Middle frontal gyrus (tissue), 1 donor: ENCODE measurements around the gene ADGRD2.
"Not testable (repeated sequence)": the region's sequence is repeated elsewhere in the genome, so short reads cannot be mapped to it uniquely, and the experiment has no call there.

ENCODE experiments used
- DNase-seq: peaks from one replicate; pipeline ENCODE4 v3.0.0-alpha.2; 2015; ENCODE audit warnings: low spot score; ENCODE audit errors: extremely low spot score

ADGRD2 gene, protein sequence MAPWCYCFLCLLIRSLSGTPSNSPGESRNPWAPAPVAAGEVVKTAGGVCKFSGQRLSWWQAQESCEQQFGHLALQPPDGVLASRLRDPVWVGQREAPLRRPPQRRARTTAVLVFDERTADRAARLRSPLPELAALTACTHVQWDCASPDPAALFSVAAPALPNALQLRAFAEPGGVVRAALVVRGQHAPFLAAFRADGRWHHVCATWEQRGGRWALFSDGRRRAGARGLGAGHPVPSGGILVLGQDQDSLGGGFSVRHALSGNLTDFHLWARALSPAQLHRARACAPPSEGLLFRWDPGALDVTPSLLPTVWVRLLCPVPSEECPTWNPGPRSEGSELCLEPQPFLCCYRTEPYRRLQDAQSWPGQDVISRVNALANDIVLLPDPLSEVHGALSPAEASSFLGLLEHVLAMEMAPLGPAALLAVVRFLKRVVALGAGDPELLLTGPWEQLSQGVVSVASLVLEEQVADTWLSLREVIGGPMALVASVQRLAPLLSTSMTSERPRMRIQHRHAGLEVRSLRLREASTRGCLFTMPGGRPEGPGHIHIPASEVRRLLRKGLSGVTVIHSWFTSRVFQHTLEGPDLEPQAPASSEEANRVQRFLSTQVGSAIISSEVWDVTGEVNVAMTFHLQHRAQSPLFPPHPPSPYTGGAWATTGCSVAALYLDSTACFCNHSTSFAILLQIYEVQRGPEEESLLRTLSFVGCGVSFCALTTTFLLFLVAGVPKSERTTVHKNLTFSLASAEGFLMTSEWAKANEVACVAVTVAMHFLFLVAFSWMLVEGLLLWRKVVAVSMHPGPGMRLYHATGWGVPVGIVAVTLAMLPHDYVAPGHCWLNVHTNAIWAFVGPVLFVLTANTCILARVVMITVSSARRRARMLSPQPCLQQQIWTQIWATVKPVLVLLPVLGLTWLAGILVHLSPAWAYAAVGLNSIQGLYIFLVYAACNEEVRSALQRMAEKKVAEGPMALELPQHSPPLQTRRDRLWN

DNA sequence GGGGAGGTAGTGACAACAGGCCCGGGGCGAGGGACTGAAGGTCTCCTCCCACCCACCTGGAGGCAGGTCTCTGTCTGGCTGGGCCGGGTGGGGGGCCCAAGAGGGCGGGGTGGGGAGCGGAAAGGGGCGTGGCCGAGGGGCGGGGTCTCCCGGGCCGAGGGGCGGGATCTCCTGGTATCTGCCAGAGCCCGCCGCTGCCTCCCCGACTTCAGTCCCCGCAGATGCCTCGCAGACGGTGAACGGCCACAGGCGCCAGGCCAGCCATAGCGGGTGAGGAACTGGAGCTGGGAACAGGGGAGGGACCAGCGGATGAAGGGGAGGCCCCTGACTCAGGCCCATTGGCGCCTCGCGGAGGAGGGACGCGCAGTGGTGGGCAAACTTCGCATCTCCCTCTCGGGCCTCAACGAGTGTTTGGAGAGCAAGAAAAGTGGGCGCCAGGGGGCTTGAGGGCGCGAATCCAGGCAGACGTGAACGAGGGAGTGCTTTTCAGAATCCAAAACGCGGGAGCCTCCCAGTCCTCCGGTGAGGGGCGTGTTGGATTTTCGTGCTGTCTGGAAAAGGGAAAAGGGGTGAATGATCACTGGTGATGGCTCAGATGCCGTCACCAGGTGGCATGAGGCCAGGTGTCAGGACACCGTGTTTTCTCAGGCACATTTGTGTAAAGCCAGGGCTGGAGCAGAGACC, at the start of gene ADGRD2:
Gene ADGRD2, plus strand, starts transcription at position 211 of the 684 bp plus-strand sequence. CDS start 1,216 bp downstream, outside the sequence.
- no peak for DNase-seq

DNA sequence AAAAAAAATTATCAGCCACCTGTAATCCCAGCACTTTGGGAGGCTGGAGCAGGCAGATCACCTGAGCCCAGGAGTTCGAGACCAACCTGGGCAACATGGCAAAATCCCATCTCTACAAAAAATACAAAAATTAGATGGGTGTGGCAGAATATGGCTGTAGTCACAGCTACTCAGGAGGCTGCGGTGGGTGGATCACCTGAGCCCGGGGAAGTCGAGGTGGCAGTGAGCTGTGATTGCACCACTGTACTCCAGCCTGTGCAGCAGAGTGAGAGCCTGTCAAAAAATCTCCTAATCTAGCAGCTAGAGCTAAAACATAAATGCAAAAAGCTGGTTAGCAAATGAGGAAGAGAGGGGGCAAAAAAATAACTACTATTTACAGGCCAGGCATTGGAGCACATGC, 47.0 kb upstream of the ADGRD2 start:
- DNase-seq, result no peak

DNA sequence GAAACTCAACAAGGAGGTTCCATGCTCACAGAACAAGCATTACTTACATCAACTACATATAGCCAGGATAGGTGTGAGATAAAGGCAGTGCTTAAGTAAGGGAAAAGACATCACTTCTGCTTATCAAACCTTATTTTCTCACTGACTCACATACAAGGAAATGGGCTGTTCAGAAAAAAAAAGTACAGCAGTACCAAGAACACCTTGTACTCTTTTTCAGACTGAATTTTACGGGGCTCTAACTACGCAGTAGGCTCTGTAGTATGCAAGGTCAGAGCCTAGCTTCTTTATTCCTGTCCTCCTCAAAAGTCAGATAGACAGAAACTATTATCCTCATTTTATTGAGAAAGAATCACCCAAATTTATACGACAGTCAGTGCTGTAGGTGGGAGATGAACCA, 40.8 kb upstream of the ADGRD2 start:
- DNase-seq, result no peak

DNA sequence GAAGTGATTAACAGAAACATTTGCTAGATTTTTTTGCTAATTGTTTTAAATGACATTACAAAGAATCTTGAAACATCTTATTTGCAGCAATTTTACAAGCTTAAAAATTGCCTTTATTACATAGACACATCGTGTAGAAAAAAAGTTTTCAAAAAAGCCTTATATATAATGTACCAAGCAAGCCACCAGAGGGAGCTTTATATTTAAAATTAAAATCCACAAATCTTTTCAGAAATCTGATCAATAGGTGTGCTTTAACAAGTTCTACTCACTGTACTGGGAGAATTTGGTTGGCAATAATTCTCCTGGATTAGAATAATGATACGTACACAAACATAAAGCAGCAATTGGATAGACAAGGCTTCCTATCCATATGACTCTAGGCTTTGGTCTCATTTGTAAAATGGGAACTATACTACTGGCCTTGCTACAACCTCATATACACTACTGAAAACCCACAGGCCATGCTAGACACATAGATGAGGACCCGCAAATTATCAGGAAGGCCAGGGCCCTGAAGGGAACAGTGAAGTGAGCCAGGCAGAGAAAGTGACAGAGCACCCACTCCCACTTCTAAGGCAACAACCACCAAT, 39.8 kb upstream of the ADGRD2 start:
- DNase-seq, result no peak

DNA sequence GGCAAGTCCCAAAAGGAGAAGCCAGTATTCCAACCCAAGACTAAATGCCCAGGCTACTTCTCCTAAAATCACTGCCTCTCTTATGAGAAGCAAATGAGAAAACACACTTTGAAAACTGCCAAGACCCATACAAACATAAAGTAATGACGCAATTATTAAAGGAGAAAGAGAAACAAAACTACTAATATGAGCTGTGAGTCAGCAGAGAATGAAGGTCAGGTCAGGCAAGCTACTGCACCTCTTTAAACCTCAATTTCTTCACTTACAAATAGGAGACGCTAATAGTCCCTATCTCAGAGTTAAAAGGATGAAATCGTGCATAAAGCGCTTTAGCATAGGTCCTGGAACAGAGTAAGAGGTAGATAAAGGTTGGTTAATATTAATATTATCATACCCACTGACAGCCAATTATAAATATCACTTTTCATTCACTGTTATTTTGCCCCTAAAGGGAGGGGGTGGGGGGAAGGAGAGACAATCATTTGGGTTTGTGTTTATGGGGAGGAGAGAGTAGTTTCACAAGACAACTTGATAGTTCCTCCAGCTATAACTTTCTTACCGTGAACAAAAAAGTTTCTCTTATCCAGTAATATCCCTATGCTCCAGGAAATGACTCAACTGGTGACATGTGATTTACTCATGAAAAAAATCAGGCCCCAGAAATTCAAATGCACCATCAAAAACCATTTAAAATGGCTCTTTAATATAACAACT, 38.6 kb upstream of the ADGRD2 start:
- no peak for DNase-seq

DNA sequence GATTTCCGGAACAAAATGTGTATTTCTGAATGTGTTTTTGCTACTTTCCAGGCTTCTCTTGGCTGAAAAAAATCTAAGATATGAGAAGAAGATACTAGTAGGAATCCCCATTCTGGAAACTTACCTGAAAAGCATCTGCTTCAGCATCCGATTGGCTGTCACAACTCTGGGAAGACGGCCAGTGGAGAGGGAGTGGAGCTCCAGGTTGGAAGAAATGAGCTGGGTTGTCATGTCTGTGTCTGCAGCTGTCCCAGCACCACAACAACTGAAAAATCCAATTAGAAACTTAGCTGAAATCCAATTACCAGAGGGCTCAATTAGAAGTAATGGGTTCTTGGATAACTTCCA, 38.0 kb upstream of the ADGRD2 start:
- DNase-seq, result no peak

DNA sequence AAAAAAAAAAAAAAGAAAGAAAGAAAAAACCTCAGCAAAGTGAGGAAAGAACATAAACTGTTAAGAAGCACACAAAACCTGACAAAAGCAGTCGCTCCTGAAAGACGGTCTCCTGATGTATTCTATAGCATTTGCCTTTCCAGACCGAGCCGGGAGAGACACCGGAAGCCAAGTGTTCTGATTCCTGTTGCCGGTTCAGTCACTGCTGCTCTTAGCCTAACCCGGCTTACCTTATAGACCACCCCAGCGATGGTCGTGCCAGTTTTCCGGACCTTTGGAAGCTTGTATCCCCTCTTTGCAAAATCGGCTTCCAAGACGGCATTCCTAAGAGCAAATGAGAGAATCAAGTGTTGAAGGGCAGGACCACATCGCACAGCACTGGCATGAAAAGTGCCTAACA, 35.6 kb upstream of the ADGRD2 start:
- no peak for DNase-seq

DNA sequence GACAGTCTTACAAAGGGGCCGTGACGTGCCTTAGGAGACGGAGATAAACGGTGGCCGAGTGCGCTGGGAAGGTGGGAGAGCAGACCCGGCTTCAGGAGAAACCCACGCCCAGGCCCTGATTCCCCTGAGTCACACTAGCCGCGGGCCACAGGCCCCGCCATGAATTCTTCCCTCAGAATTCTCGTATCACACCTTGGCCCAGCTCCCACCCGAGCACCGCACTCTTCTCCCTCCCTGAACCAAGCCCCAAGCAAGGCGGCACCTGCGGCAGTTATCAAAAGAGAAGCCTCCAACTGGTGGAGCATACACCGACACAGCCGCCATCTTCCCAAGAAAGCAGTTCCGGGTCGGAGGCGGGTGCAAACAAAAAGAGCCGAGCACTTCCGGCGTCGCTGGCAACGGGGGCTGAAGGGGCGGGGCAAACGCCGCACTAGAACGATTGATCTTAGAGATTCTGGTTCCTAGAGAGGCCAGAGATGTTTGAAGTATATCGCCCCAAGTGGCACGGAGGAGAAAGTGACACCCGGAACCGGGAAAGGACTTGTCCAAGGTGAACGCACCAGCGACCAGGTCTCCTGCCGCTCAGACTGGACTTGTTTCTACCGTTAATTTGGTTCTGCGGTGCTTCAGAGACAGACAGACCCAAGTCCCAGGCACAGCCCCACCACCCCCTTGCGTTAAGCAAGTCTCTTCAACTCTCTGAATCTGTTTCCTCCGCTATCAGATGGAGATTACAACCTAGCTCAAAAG, 35.0 kb upstream of the ADGRD2 start, which contains the start of gene PSMB7:
Gene PSMB7, minus strand, starts transcription at position 341 of the 750 bp plus-strand sequence. Its CDS starts 17 bp downstream, at position 324.
- peak; percentile 93 for DNase-seq

DNA sequence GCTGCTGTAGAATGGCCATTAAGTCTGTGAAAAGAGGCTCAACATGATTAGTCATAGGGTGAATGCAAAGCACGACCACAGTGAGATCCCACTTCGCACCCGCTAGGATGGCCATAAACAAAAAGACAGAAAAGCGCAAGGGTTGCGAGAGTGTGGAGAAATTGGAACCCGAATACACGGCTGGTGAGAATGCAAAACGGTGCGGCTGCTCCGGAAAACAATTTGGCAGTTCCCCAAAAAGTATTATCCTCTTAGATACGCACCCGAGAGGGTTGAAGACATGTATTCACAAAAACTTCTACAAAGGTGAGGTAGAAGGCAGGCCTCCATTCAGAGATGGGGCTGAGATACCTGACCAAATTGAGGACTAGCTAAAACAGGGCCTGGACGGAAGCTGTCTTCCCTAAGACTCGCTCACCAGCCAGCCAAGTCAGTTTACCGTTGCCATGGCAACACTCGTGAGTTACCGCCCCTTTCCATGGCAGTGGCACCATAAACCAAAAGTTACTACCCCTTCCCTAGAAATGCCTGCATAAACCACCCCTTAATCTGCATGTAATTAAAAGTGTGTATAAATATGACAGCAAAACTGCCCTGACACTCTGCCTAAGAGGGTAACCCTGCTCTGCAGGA, 34.3 kb upstream of the ADGRD2 start:
- no peak for DNase-seq

DNA sequence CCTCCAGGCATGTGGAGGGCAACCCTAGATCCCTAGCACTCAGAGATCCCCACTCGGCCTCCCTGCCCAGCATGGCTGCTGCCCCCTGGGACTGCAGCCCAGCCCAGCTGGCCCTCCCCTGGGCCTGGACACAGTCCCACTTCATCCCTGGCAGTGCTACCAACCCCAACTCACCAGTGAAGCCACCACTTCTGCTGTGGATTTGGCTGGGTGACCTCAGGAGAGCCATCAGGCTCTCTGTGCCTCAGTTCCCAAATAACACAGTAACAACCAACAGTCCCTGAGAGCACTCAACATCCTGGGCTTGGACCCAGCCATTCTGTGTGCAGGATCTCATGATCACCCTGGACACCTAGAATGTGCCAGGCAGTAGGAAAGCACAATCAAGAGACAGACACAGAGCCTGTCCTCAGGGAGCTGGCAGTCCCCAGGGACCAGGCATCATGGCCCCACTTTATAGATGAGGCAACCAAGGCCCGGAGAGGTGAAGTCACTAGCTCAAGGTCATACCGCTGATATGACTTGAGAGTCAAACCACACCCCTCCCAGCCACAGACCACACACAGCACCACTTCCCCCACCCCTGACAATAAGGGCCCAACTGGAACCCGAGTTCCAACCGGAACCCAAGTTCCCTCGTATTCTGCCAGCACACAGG, 30.3 kb upstream of the ADGRD2 start:
- no peak for DNase-seq

DNA sequence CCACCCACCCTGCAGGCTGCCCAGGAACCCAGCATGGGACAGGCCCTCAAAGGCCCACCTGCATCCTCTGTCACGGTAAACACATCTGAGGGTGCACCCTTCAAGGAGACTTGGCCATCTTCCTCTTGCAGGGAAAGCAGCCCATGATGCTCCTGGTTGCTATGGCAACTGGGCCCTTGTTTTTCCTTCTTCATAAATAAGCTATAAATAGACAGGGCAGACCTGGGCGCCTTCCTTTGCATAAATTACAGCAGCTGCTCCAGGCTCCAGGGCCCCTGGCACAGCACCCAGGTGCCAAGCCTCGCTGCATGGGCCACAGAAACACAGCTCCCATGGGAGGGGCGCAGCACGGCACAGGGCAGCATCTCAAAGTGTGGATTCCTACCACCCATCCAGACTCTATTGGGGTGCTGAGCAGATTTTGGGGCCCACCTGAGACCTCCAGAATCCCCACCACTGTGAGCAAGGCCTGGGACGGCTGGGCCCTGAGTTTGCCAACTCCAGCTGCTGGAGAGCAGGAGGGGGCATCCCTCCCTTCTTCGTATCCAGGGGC, 29.2 kb upstream of the ADGRD2 start:
- DNase-seq, result peak; percentile 34

DNA sequence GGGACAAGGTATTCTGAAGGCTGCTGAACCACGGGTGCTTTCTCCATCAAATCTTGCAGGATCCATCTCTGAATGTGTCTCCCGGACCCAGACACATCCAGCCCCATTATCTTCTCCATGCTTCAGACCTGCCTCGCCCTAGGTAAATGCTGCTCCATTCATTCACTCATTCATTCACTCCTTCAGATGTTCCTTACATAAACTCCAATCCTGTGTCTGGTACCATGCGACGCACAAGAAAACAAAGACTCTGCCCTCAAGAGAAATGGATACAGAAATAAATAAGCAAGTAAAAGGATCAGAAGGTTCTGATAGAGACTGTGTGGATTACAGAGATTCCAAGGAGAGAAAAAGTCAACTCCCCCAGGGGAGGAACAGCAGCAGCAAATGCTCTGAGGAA, 27.1 kb upstream of the ADGRD2 start:
- DNase-seq, result no peak

DNA sequence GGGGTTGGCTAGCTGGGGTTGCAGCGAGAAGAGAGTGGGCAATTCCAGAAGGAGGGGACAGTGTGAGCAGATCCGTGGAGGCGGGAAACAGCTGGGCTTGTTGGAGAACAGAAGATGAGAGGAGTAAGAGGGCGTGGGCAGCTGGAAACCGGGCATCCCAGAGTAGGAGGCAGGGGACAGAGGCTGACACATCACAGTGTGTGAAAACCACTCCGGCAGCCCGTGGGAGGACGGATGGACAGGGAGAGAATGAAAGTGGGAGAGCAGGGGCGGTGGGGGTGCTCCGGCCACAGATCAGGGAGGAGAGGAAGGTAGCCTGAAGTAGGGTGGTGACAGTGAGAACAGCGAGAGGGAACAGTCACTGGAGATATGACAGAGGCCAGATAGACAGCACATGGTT, 26.7 kb upstream of the ADGRD2 start:
- DNase-seq, result peak; percentile 29

DNA sequence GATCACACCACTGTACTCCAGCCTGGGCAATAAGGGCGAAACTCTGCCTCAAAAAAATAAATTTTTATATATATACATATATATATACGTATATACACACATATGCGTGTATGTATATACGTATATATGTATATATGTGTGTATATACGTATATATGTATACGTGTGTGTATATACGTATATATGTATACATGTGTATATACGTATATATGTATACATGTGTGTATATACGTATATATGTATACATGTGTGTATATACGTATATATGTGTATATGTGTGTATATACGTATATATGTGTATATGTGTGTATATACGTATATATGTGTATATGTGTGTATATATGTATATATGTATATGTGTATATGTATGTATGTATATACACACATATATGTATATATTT, 24.5 kb upstream of the ADGRD2 start:
- not testable (repeated sequence) for DNase-seq

DNA sequence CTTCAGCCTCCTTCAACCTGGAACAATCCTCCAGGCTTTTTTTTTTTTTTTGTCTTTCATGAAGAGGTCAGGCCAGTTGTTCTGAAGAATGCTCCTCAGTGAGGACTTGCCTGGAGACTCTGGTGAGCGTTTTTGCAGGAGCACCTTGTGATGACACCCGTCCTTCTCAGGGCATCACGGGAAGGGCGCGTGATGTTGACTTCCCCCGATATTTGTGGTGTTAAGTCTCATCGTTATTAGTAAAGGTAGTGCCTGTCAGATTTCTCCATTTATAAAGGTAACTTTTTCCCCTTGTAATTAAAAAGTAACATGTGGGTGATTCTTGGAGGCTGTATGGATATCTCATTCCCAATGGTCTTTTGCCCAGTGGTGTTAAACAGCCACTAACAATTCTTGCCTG, 23.9 kb upstream of the ADGRD2 start:
- DNase-seq, result no peak

DNA sequence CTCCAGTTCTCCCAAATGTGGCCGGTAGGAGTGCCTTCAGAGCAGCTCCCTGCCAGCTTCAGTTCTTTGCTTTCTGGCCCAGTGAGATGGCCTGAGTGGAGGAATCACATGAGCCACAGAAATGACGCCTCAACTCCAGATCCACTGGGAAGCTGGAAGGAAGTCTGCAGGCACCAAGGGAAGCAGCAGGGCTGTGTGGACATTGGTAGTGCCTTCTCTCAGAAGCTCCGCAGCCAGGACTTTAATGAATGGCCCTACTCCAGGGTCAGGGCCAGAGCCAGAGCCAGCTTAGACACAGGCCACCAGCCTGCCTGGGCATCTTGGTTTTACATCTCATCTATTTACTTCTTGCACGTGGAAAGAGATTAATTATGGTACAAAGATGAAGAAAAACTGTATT, 23.0 kb upstream of the ADGRD2 start:
- no peak for DNase-seq

DNA sequence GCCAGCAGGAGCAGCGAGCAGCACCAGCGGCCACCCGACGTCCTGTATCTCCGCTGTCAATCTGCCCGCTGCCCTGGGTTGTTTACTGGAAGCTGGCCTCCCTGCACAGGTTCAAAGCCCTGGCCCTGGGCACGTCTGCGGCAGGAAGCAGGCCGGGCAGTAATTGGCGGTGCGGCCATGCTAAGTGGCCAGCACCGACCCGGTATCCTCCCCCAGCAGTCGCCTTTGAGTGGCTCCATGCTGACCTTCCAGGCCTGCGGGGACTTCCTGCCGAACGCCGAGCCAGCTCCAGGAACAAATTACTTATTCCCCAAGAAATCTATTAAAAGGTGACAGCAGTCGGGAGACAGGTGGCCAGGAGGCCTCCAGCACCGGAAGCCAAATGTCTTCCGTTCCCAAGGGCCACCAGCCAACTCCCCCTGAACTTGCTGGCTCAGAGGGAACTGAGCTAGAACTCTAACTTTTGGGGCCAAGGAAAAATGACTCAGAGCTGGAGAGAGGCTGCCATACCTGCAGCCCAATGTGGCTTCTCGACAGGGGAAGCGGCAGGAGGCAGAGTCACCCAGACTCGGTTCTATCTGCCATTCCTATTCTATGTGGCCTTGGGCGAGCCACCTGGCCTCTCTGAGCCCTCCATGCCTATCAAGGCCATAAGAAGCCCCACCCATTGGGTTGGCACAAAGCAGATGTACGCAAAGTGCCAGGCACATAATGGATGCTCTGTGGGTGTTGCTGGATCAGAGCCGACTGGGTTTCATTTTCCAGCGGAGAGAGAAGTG, 21.3 kb upstream of the ADGRD2 start:
- no peak for DNase-seq

DNA sequence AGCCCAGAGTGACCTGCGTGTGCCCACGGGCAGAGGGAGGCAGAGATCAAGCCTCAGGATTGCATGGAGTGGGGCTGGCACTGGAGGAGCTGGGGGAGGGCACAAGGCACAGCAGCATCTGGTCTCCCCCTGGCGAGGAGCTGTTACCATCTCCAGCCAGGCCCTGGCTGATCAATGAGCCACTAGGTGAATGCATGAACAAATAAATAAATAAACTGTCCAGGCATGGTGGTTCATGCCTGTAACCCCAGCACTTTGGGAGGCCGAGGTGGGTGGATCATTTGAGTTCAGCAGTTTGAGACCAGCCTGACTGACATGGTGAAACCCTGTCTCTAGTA, 20.8 kb upstream of the ADGRD2 start:
- DNase-seq, result no peak
